Nephron (organoid): Measurements from ENCODE around the gene SEMA4G.

Source experiments
- H3K27ac Mint-ChIP-seq, 3 experiments: 2 replicates each; pipeline ENCODE4 v1.8.0; 2020; ENCODE audit warnings: mixed read lengths in 3 of 3, mild to moderate bottlenecking in 2 of 3, moderate library complexity in 1 of 3
- H3K27me3 Mint-ChIP-seq: 2 replicates; pipeline ENCODE4 v1.8.0; 2021; ENCODE audit warnings: low read depth, mild to moderate bottlenecking, moderate library complexity, mixed read lengths
- H3K36me3 Mint-ChIP-seq: 2 replicates; pipeline ENCODE4 v1.8.0; 2020; ENCODE audit warnings: low read depth, mixed read lengths
- H3K4me1 Mint-ChIP-seq: 2 replicates; pipeline ENCODE4 v1.8.0; 2020; ENCODE audit warnings: mixed read lengths
- H3K4me3 Mint-ChIP-seq, 3 experiments: 2 replicates each; pipeline ENCODE4 v1.8.0; 2020; ENCODE audit warnings: mild to moderate bottlenecking in 3 of 3, mixed read lengths in 3 of 3, moderate library complexity in 2 of 3
- H3K9me3 Mint-ChIP-seq: 2 replicates; pipeline ENCODE4 v1.8.0; 2020; ENCODE audit warnings: mixed read lengths
- CTCF ChIP-seq, 3 experiments: fragments of 200-600 bp; sonication (generic); IDR thresholded peaks; one replicate each; pipeline ENCODE4 v1.5.0; 2021; ENCODE audit warnings: antibody characterized with exemption in 3 of 3; ENCODE audit not compliant: unreplicated experiment in 3 of 3

SEMA4G gene

GRCh38 chr10:100960251-100960650 lies 9.1 kb upstream of the SEMA4G start:
- Mint-ChIP-seq H3K27me3 (no peaks in the 10 kb centered on the region), H3K36me3 (peaks cover 54% of the 10 kb centered on the region)
- TF ChIP-seq CTCF (IDR thresholded peaks at IDR 0.05; ENCODE audit: unreplicated experiment in 3 of 3): no peak

GRCh38 chr10:100962351-100963080 lies 6.8 kb upstream of the SEMA4G start:
- H3K27ac Mint-ChIP-seq: no peak overlapping the region
- peaks cover 40% of the 10 kb centered on the region for H3K36me3 Mint-ChIP-seq

More at GRCh38 chr10:100960251-100960650, 9.1 kb upstream of the SEMA4G start:
- Mint-ChIP-seq H3K27ac (no peak overlapping the region), H3K4me3 (no peak overlapping the region), H3K4me1 (no peaks in the 10 kb centered on the region), H3K9me3 (no peaks in the 10 kb centered on the region)

GRCh38 chr10:100963826-100964225 lies 5.5 kb upstream of the SEMA4G start:
- Mint-ChIP-seq H3K27ac (no peak overlapping the region), H3K27me3 (no peaks in the 10 kb centered on the region), H3K36me3 (peaks cover 35% of the 10 kb centered on the region), H3K4me3 (no peak overlapping the region), H3K9me3 (no peaks in the 10 kb centered on the region), H3K4me1 (peaks cover 6% of the 10 kb centered on the region)
- TF ChIP-seq CTCF (IDR thresholded peaks at IDR 0.05; ENCODE audit: unreplicated experiment in 3 of 3): no peak

More at GRCh38 chr10:100962351-100963080, 6.8 kb upstream of the SEMA4G start:
- no peaks in the 10 kb centered on the region for H3K9me3 Mint-ChIP-seq
- H3K27me3 Mint-ChIP-seq: no peaks in the 10 kb centered on the region
- no peak for TF ChIP-seq CTCF (IDR thresholded peaks at IDR 0.05; ENCODE audit: unreplicated experiment in 3 of 3)
- no peak overlapping the region for H3K4me3 Mint-ChIP-seq
- H3K4me1 Mint-ChIP-seq: no peaks in the 10 kb centered on the region

- Mint-ChIP-seq H3K4me3 (no peak overlapping the region), H3K9me3 (no peaks in the 10 kb centered on the region), H3K27ac (no peak overlapping the region), H3K27me3 (no peaks in the 10 kb centered on the region), H3K4me1 (peaks cover 13% of the 10 kb centered on the region), H3K36me3 (peaks cover 19% of the 10 kb centered on the region)
- TF ChIP-seq CTCF (IDR thresholded peaks at IDR 0.05; ENCODE audit: unreplicated experiment in 3 of 3): no peak
Measured at GRCh38 chr10:100965820-100966219, 3.5 kb upstream of the SEMA4G start.

DNA sequence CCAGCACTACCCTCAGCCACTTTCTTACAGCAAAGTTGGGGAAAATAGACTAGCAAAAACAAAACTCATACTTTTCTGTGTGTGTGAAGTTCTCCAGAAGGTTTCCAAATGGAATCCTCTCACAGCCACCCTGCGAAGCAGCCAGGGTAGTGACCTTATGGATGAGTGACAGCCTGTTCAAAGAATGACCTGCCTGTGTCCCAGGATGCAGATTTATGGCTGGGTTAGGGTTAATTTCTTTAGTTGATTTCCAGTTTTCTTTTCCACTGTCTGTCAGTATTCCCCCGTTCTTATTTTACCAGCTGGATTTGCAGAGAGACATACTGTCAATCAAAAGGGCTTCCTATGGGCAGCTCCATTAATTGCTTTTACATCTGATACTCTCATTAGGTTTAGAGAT lies 2.4 kb upstream of the SEMA4G start:
- no peak overlapping the region for H3K27ac Mint-ChIP-seq
- no peaks in the 10 kb centered on the region for H3K27me3 Mint-ChIP-seq
- no peak overlapping the region for H3K4me3 Mint-ChIP-seq
- no peaks in the 10 kb centered on the region for H3K9me3 Mint-ChIP-seq
- peaks cover 16% of the 10 kb centered on the region for H3K36me3 Mint-ChIP-seq
- H3K4me1 Mint-ChIP-seq: peaks cover 24% of the 10 kb centered on the region
- TF ChIP-seq CTCF (IDR thresholded peaks at IDR 0.05; ENCODE audit: unreplicated experiment in 3 of 3): no peak

GRCh38 chr10:100967332-100967731 lies 2.0 kb upstream of the SEMA4G start:
- Mint-ChIP-seq H3K27ac (no peak overlapping the region), H3K4me1 (peaks cover 25% of the 10 kb centered on the region), H3K4me3 (no peak overlapping the region), H3K27me3 (no peaks in the 10 kb centered on the region), H3K9me3 (no peaks in the 10 kb centered on the region), H3K36me3 (peaks cover 12% of the 10 kb centered on the region)
- no peak for TF ChIP-seq CTCF (IDR thresholded peaks at IDR 0.05; ENCODE audit: unreplicated experiment in 3 of 3)
